GM18498 (cell line): ENCODE data around the gene DCXR.

Experiments
- ATAC-seq: cut with Tn5 transposase; IDR thresholded peaks from one replicate; pipeline ENCODE4 v1.9.1; 2021; ENCODE audit warnings: mild to moderate bottlenecking, moderate library complexity; ENCODE audit not compliant: unreplicated experiment

Gene DCXR

DNA sequence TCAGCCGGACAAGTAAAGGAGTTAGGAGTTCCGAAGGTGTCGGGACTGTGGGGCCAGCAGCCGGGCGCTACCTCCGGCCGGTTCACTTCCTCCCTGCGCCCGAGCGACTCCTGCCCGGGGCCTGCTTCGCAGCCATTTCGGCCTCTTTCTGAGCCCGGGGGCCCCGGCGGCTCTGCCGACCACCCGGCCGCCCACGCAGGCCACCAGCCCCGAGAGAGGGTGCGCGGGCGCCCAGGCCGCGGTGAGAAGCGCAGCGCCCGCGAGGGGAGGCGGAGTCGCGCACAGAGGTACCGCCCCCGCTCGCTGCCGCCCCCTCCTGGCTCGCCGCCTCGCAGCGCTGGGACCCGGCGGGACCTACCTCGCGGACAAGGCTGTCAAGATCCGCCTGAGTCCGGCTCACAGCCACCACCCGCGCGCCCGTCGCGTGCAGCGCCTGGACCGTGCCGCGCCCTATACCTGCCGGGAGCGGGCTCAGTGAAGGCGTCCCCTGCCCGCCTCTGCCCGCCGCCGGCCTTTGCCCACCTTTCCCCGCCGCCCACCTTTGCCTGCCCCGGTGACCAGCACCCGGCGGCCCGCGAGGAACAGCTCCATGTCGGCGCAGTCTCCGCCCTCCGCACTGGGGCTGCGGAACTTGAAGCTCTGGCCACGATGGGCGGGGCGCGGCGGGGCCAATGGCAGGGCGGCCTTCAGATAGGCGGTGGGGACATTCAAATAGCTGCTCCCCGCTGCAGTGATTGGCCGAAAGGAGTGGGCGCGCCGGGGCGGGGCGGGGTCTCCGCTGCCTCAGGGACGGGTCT lies at the start of gene DCXR:
DCXR (minus strand) TSS at position 606 of the 797 bp plus-strand sequence; CDS start at position 591, 15 bp downstream.
- peak; percentile 90 for ATAC-seq

GRCh38 chr17:82085931-82086764 lies 48.7 kb upstream of the DCXR start:
- ATAC-seq, result no peak

DNA sequence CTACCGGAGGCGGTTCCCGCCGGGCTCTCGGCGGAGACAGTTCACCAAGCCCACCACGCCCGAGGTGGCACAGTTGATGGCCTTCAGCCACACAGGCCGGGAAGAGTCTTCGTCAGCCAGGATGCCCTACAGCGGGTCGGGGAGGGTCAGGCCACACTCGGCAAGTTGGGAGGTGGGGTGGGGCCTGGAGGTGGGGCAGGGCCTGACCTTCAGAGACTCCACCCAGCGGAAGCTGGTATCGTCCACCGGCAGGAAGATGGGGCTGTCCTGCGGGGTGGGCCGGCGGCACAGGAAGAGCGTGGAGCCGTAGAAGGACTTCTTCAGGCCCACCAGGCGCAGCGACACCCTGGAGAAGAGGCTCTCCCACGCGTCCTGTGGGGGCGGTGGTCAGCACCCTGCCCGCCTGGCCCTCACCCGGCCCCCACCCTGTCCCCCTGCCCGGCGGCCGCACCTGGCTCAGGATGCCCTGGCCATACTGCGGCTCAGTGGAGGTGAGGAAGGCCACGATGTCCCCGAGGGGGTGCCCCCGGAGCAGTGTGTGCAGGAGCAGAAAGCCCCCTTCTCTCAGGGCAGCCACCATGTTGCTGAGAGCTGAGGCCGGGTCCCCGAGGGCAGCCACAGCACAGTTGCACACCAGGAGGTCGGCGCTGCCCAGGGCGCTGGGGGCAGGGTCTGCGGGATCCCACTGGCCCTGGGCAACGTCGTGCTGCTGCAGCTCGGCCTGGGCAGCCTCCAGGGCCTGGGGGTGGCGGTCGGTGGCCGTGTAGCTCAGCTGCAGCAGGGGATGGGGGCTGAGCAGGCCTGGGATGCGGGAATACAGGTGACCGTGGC lies 47.7 kb upstream of the DCXR start:
- ATAC-seq, result no peak

DNA sequence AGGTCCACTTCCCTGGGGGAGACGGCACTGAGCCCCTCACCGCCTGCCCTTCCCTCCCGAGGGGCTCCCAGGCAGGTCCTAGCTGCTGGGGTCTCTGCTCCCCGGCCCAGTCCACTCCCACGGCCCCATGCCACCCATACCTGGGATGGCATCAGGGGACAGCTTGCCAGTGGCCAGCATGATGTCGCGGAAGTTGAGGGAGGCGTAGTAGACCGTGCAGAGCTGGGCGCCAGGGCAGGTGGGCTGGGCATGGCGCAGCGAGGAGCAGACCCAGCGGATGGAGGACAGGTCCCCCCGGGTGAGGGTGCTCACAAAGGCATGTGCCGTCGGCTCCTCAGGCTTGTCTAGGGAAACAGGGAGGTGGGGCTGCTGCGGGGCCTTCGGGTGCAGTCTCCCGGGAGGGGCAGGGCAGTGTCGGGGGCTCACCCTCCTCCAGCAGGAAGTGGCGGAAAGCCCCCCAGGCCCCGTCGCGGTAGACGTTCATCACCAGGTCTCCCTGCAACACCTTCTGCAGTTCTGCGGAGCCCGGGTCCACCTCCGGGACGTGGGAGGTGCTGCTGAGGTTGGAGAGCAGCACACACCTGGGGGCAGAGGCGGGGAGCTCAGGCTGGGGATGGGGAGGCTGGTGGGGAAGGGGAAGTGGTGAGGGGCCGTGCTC lies 47.0 kb upstream of the DCXR start:
- no peak for ATAC-seq

GRCh38 chr17:82083533-82084359 lies 46.2 kb upstream of the DCXR start:
- ATAC-seq, result no peak

DNA sequence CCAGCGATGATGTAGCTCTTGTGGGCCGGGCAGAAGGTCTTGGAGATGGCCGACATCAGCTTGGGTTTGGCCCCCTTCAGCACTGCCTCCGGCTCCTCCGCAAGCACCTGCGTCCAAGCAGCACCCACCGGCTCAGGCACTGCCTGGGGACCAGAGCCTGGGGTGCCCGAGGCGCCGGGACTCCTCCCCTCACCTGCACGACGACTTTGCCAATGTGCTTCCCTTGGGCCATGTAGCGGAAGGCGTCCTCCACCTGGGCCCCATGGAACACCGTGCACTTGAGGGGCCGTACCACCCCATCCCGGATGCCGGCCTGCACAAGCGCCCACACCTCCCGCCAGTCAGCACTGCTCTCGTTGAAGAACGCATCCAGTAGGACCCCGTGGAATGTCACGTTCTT lies 45.5 kb upstream of the DCXR start:
- no peak for ATAC-seq

DNA sequence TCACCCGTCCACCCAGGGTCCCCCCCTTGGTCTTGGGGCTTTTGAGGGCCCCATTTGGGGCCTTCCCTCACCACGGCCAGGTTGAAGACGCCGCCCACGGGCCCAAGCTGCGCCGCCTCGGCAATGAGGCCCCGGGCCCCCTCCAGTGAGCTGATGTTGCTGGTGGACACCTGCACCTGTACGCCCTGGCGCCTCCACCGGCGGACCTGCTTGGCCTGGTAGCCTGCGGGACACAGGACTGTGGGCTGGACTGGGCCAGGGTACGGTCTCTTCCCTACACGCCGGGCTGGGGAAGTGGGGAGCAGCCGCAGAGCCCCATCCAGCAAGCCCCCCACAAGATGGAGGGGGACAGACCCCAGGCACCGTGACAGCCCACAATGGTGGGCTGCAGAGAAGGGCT lies 45.0 kb upstream of the DCXR start:
- no peak for ATAC-seq

GRCh38 chr17:82081966-82082365 lies 44.5 kb upstream of the DCXR start:
- ATAC-seq, result no peak

DNA sequence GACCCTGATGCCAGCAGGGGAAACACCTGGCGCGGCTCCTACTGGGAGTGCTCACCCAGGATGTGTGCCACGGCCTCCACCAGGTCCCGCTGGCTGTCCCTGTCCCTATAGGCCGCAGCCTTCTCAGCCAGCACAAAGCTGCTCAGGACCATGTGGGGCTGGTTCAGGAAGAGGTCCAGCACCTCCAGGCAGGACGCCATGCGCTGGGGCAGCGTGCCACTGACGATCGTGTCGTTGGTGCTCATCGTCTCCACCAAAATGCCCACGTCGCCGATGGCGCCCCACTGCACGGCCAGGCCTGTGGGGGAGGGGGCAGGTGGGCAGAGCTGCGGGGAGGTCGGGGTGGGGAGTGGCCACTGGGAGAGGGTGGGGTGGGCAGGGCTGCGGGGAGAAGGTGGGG lies 44.0 kb upstream of the DCXR start:
- no peak for ATAC-seq

- no peak for ATAC-seq
These were observed 43.4 kb upstream of the DCXR start for GRCh38 chr17:82080789-82081464.

DNA sequence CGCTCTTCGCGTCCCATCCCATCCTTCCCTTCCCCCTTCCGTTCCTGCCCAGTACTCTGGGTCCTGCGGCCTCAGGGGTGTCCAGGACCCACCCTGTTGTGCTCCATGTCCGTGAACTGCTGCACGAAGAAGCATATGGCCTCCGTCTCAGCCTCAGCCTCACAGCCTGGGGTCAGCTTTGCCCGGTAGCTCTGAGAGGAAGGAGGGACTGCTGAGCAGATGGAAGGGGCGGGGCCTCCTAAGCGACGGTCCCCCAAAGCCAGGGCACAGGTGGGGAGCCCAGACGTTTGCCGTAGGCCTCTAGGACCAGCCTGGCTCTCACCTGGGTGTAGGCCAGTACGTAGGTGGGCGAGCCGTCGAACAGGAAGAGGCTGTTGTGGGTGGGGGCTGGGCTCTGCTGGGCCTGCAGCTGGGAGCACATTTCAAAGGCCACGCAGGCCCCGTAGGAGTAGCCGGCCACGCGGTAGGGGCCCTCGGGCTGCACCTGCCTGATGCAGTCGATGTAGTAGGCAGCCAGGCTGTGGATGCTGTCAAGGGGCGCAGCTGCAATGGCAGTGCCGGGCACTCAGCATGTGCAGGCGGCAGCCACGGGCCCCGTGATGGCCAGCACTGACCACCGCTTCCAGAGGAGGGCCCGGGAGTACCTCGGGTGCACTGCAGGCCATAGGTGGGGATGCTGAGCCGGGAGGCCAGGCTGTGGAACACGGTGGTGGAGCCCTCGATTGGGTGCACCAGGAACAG lies 42.7 kb upstream of the DCXR start:
- ATAC-seq, result no peak

GRCh38 chr17:82079001-82079677 lies 41.6 kb upstream of the DCXR start:
- no peak for ATAC-seq

GRCh38 chr17:82078433-82078832 lies 40.9 kb upstream of the DCXR start:
- no peak for ATAC-seq

GRCh38 chr17:82077617-82078358 lies 40.3 kb upstream of the DCXR start:
- no peak for ATAC-seq

GRCh38 chr17:82076785-82077591 lies 39.5 kb upstream of the DCXR start:
- ATAC-seq, result no peak

GRCh38 chr17:82076018-82076784 lies 38.7 kb upstream of the DCXR start:
- ATAC-seq, result no peak
